Epithelial cell of esophagus (primary cell): ENCODE measurements around the gene AP2A2.
A peak's percentile ranks its signal among the peaks of the same experiment; 100 is the strongest.

Source experiments
- DNase-seq: peaks from one replicate; pipeline ENCODE4 v3.0.0; 2010; ENCODE audit warnings: low read depth
- H3K4me3 ChIP-seq: 2 replicates; pipeline ENCODE4 v1.5.1; 2011; ENCODE audit warnings: mild to moderate bottlenecking, low read length, control low read depth
- CTCF ChIP-seq: IDR thresholded peaks from 2 replicates; pipeline ENCODE4 v1.5.1; 2011; ENCODE audit warnings: low read depth, mild to moderate bottlenecking, low read length, control low read depth, inconsistent platforms; ENCODE audit not compliant: insufficient read depth; ENCODE audit errors: missing control alignments

AP2A2 gene

GRCh38 chr11:908273-908672 is 17.4 kb upstream of the AP2A2 start:
- TF ChIP-seq CTCF, result no peak
- H3K4me3 ChIP-seq, result no peak overlapping the region
- peak; percentile 55 for DNase-seq

- no peak for DNase-seq
- H3K4me3 ChIP-seq, result peak overlapping the region; percentile 75
- TF ChIP-seq CTCF, result no peak
Observed at GRCh38 chr11:909406-909805, 16.3 kb upstream of the AP2A2 start.

- no peak for TF ChIP-seq CTCF
- peak overlapping the region; percentile 75 for H3K4me3 ChIP-seq
- DNase-seq, result no peak
Observed at GRCh38 chr11:910044-910588, 15.6 kb upstream of the AP2A2 start.

GRCh38 chr11:910589-911030 is 15.1 kb upstream of the AP2A2 start, which contains the start of gene CHID1:
Gene CHID1, minus strand, starts transcription at chr11:910810. Its CDS starts 5,994 bp downstream, at chr11:904816.
- H3K4me3 ChIP-seq, result peak within 1 kb of the TSS; percentile 75
- no peak for TF ChIP-seq CTCF
- peak; percentile 87 for DNase-seq

GRCh38 chr11:911031-911889 is 14.4 kb upstream of the AP2A2 start:
- no peak for TF ChIP-seq CTCF
- peak overlapping the region; percentile 55 for H3K4me3 ChIP-seq
- DNase-seq, result peak; percentile 42

GRCh38 chr11:911890-912219 is 13.8 kb upstream of the AP2A2 start:
- DNase-seq, result no peak
- peak overlapping the region; percentile 55 for H3K4me3 ChIP-seq
- TF ChIP-seq CTCF, result no peak
